Measurements from ENCODE around the gene OR3A1.
"Not testable (repeated sequence)": the region's sequence is repeated elsewhere in the genome, so short reads cannot be mapped to it uniquely, and the experiment has no call there.

Gene OR3A1

GRCh38 chr17:3298260-3298659, at the start of gene OR3A1:
Gene OR3A1 (minus strand): TSS chr17:3298360. CDS start chr17:3292582, 5,778 bp downstream.
- no peak for DNase-seq

GRCh38 chr17:3342782-3343181, 44.6 kb upstream of the OR3A1 start:
- not testable (repeated sequence) for DNase-seq

GRCh38 chr17:3335876-3336275, 37.7 kb upstream of the OR3A1 start:
- DNase-seq = no peak

- DNase-seq = no peak
Measured at GRCh38 chr17:3318336-3318735, 20.2 kb upstream of the OR3A1 start.

GRCh38 chr17:3316836-3317235, 18.7 kb upstream of the OR3A1 start:
- no peak for DNase-seq

- DNase-seq = no peak
Measured at GRCh38 chr17:3308603-3309002, 10.4 kb upstream of the OR3A1 start.

GRCh38 chr17:3295632-3296031, 2.5 kb downstream of the OR3A1 start:
- no peak for DNase-seq

GRCh38 chr17:3293548-3293947, 4.6 kb downstream of the OR3A1 start:
- not testable (repeated sequence) for DNase-seq

- no peak for DNase-seq
Measured at GRCh38 chr17:3282901-3283300, 15.3 kb downstream of the OR3A1 start.

- DNase-seq = no peak
Measured at GRCh38 chr17:3276126-3276525, 22.0 kb downstream of the OR3A1 start.

GRCh38 chr17:3271072-3271848, 26.9 kb downstream of the OR3A1 start:
- no peak for DNase-seq

GRCh38 chr17:3260600-3260999, 37.6 kb downstream of the OR3A1 start:
- no peak for DNase-seq

GRCh38 chr17:3260163-3260562, 38.0 kb downstream of the OR3A1 start:
- DNase-seq = no peak

- no peak for DNase-seq
Measured at GRCh38 chr17:3256575-3256974, 41.6 kb downstream of the OR3A1 start.

- not testable (repeated sequence) for DNase-seq
Measured at GRCh38 chr17:3249013-3249412, 49.1 kb downstream of the OR3A1 start.

- DNase-seq = not testable (repeated sequence)
Measured at GRCh38 chr17:3244841-3245240, 53.3 kb downstream of the OR3A1 start.

- DNase-seq = not testable (repeated sequence)
Measured at GRCh38 chr17:3241044-3241443, 57.1 kb downstream of the OR3A1 start.
